ENCODE results near the gene SCYL2. TPM values are rescaled to one million over a fixed set of nuclear protein-coding genes. Genes with fewer than 3 reads are reported as not detected.

Gene SCYL2
- total RNA-seq, 2 experiments from 2014 or later: 29.4 to 30.3 TPM

DNA sequence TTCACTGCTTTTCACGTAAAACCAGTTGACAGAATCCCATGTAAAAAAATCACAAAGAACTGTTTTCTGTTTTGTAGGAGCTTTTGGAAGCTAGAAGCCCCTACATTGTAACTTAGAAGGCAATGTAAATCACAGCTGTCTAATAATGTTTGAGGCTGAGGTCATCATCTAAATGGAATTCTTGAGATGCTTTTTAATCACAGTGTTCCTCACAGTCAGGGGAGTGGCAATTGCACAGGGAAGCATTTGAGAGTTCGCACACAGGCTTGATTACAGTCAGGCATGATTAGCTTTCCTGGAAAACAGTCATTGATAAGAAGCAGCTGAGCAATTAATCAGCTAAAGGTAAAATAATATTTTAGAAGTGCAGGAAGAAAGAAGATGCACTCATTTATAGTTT lies 92.8 kb downstream of the SCYL2 start:
- CTCF ChIA-PET: no interaction called here

GRCh38 chr12:100360450-100360849 lies 93.5 kb downstream of the SCYL2 start:
- POLR2A ChIA-PET: no interaction called here
- CTCF ChIA-PET: no interaction called here

More for the DNA sequence above, 92.8 kb downstream of the SCYL2 start:
- POLR2A ChIA-PET: no interaction called here

DNA sequence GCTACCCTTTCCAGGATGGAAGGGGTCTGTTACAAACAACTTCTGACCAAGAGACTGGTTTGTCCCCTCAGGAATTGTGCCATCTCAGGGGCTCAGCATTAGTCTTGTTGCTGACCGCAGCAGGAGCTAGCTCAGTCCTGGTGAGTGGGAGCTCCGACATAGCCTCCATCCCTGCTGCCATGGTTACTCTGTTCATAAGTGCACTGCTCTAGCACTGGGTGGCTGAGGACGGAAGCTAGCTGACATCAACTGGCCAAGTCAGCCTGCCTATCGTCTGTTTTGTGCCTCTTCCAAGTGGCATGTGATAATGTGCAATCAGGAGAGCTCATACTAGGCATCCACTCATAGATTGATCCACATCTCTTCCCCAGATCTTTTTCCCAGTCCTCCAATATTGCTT lies 97.3 kb downstream of the SCYL2 start:
- ChIA-PET POLR2A (interaction anchor here (0.6 kb wide), 1 partner anchor 1790 kb away, joined by 8 read pairs; no protein-coding TSS in a partner anchor), CTCF (no interaction called here)

DNA sequence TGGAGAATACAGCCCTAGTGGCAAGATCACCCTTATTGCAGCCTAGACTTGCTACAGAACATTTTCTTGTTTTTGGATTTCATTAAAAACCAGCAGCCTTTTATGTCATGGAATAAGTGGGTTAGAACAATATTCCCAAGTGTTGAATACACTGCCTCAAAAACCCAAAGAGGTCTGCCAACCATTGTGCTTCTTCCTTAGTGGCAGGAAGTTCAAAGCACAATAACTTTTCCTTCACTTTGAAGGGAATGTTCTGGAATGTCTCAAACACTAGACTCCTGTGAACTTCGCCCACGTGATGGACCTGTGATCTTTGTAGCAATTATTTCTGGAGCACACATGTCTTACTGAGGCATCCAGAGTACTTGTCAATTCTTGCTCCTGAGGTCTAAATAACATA lies 98.4 kb downstream of the SCYL2 start:
- POLR2A ChIA-PET: no interaction called here
- CTCF ChIA-PET: no interaction called here

DNA sequence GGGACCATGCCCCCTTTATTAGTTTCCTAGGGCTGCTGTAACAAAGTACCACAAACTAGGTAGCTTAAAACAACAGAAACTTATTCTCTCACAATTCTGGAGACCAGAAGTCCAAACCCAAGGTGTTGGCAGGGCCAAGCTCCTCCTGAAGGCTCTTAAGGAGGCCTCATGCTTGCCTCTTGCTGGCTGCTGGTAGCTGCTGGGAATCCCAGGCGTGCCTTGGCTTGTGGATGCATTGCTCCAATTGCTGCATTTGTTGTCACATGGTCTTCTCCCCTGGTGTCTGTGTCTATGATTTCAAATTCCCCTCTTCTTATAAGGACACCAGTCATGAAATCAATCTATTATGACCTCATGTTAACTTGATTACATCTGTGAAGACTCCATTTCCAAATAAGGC lies 101.1 kb downstream of the SCYL2 start:
- ChIA-PET CTCF (no interaction called here), POLR2A (no interaction called here)

- ChIA-PET CTCF (no interaction called here), POLR2A (no interaction called here)
Observed at GRCh38 chr12:100371146-100371545, 104.2 kb downstream of the SCYL2 start.

DNA sequence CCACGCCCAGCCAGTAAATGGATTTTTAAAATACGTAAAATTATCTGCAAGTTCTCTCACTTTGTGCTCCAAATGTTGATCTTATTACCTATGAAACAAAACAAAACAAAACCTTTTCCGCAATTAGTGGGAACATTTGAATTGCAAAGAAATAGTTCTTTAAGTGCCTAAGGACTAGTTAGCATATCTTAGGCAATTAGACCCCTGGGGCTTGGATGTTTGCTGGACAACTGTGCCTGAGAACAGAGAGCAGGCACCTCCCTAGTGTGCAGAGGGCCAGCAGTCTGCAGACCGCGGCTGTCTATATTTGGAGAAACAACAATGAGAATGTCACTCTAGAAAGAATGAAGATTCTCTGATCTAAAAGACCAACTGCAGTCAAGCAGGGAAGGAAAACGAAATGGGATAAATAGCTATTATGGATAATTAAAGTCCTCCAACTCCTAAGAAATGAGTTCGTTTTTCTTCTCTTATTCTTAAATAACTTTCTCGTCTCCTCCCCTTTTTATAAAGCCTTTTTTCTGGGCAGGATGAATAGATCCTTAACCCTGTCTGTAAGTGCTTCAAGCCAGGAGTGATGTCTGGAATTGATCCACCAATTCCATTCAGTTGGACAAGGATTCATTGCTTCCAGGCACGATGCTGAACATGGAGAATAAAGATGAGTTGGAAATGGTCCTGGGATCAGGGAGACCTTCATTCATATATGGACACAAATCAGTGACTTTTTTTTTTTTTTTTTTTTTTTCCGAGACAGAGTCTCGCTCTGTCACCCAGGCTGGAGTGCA lies 106.1 kb downstream of the SCYL2 start:
- CTCF ChIA-PET: no interaction called here

DNA sequence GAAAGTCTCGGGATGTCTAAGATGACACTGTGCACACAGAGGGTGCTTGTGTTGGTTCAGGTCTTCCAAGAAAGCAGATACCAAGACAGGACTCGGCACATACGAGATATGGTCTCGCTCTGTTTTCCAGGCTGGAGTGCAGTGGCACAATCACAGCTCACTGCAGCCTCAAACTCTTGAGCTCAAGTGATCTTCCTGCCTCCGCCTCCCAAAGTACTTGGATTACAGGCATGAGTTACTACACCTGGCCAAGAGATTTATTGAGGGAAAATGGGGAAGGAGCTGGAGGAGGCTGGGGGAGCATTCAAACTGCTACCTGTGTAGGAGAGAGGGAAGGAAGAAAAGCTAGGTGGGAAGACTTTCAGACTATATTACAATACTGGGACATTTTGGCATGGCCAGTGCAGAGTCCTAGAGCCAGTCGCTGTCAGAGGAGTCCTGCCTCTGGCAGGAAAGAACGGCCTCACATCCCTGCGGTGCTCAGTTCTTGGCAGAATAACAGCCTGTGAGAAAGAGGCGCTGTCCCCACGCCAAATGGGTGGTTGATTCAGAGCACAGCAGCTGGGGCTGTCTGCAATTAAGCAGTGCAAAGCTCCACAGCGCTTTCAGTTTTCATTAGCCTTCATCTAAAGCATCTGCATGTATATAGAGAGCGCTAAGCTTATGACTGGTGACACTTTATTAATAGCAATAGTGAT lies 108.2 kb downstream of the SCYL2 start:
- CTCF ChIA-PET: no interaction called here
- POLR2A ChIA-PET: no interaction called here

More for the DNA sequence above, 106.1 kb downstream of the SCYL2 start:
- POLR2A ChIA-PET: no interaction called here

DNA sequence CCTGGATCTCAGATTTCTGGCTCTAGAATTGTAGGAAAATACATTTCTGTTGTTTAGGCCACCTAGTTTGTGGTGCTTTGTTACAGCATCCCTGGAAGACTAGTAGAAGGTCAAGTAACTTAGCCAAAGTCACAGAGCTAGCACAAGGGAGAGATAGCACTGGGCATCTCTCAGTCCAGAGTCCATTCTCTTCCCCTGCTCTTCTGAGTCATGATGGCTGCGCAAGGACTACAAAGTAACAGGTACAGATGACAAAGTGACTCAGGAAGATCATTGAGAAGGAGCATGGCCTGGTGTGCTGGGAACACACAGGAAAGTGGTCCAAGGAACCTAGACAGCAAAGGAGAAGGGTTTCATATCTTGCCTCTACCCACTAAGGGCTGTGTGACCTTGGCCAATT lies 109.2 kb downstream of the SCYL2 start:
- ChIA-PET CTCF (interaction anchor here (0.6 kb wide), 1 partner anchor 175 kb away, joined by 3 read pairs; no protein-coding TSS in a partner anchor), POLR2A (no interaction called here)

DNA sequence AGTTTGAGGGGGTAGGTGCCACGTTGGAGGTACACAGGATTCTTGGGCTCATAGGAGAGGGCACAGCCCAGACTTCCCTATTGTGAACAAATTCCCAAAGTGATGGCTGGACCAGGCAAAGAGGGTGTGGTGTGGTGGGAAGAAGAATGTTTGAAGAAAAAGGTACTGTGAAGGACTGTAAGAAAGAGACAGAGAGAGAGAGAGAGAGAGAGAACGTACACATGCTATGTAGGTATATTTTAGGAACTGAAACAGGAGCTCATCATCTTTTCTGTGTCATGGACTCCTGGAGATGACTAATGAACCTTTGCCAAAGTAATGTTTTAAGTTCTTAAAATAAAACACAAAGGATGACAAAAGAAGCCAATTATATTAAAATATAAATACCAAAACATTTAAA lies 114.4 kb downstream of the SCYL2 start:
- POLR2A ChIA-PET: no interaction called here
- CTCF ChIA-PET: no interaction called here

- ChIA-PET CTCF (no interaction called here), POLR2A (no interaction called here)
Observed at GRCh38 chr12:100382338-100382737, 115.4 kb downstream of the SCYL2 start.

DNA sequence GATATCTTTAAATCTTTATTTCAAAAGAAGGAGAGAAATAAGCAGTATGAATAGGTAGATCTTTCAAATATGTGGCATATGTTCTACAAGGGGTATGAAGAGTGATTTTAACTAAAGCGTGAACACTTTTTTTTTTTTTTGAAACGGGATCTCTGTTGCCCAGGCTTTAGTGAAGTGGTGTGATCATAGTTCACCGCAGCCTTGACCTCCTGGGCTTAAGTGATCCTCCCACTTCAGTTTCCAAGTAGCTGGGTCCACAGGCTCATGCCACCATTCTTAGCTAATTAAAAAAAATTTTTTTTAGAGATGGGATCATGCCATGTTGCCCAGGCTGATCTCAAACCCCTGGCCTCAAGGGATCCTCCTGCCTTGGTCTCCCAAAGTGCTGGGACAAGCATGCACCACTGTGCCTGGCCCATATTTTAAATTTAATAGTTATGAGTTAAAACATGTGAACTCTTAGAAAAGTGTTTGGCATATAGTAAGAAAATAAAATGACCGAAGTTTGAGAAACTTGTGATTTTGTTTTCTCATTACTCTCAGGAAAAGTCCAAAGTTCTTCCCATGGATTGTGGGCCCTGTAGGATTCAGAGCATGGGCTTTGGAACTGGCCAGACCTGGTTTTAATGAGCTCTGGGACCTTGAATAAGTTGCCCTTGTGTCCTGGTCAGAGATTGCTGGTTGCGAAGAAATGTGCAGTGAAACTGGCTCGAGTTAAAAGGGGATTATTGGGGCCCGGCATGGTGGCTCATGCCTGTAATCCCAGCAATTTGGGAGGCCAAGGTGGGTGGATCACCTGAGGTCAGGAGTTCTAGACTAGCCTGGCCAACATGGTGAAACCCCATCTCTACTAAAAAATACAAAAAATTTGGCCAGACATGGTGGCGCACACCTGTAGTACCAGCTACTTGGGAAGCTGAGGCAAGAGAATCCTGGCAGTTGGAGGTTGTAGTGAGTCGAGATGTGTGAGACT lies 116.9 kb downstream of the SCYL2 start:
- CTCF ChIA-PET: no interaction called here
- POLR2A ChIA-PET: no interaction called here

GRCh38 chr12:100384559-100384935 lies 117.6 kb downstream of the SCYL2 start:
- ChIA-PET CTCF (no interaction called here), POLR2A (no interaction called here)

GRCh38 chr12:100388382-100388781 lies 121.4 kb downstream of the SCYL2 start:
- POLR2A ChIA-PET: no interaction called here
- CTCF ChIA-PET: no interaction called here

Other genes starting within 250 kb of the SCYL2 start
- gene BLTP3B, start 124.3 kb upstream of the SCYL2 start, total RNA-seq: 10 to 100 TPM; 54.6 to 57.4 TPM
- 10 to 100 TPM; 33.8 to 34.5 TPM for gene ACTR6, start 66.4 kb upstream of the SCYL2 start, total RNA-seq
- gene DEPDC4, start 98 bp upstream of the SCYL2 start, total RNA-seq: 1 to 10 TPM; 1.2 to 1.5 TPM
- gene SLC17A8, start 89.9 kb downstream of the SCYL2 start, total RNA-seq: not detected
- not detected for gene NR1H4, start 206.7 kb downstream of the SCYL2 start, total RNA-seq